ENCODE data around the gene H3-3A.
A peak's percentile ranks its signal among the peaks of the same experiment; 100 is the strongest.

Gene H3-3A

GRCh38 chr1:226072347-226072746 lies 9.8 kb downstream of the H3-3A start:
- TF ChIP-seq CTCF (conservative IDR thresholded peaks at IDR 0.05; ENCODE audit: low read depth, low read length): no peak
- DNase-seq (ENCODE audit: low read depth): no peak
- no peak overlapping the region for H3K4me3 ChIP-seq (ENCODE audit: low read length)

GRCh38 chr1:226073184-226073950 lies 10.9 kb downstream of the H3-3A start:
- TF ChIP-seq CTCF (conservative IDR thresholded peaks at IDR 0.05; ENCODE audit: low read depth, low read length): no peak
- no peak overlapping the region for H3K4me3 ChIP-seq (ENCODE audit: low read length)
- DNase-seq (ENCODE audit: low read depth): no peak

GRCh38 chr1:226074046-226074445 lies 11.5 kb downstream of the H3-3A start:
- H3K4me3 ChIP-seq (ENCODE audit: low read length): no peak overlapping the region
- TF ChIP-seq CTCF (conservative IDR thresholded peaks at IDR 0.05; ENCODE audit: low read depth, low read length): no peak
- no peak for DNase-seq (ENCODE audit: low read depth)

- TF ChIP-seq CTCF (conservative IDR thresholded peaks at IDR 0.05; ENCODE audit: low read depth, low read length): no peak
- no peak overlapping the region for H3K4me3 ChIP-seq (ENCODE audit: low read length)
- no peak for DNase-seq (ENCODE audit: low read depth)
Observed at GRCh38 chr1:226076378-226076777, 13.9 kb downstream of the H3-3A start.

- no peak for DNase-seq (ENCODE audit: low read depth)
- no peak for TF ChIP-seq CTCF (conservative IDR thresholded peaks at IDR 0.05; ENCODE audit: low read depth, low read length)
Observed at GRCh38 chr1:226078374-226078773, 15.9 kb downstream of the H3-3A start.

GRCh38 chr1:226082587-226082917 lies 20.0 kb downstream of the H3-3A start:
- no peak for TF ChIP-seq CTCF (conservative IDR thresholded peaks at IDR 0.05; ENCODE audit: low read depth, low read length)
- DNase-seq (ENCODE audit: low read depth): no peak
- H3K4me3 ChIP-seq (ENCODE audit: low read length): peak overlapping the region; percentile 71

More at GRCh38 chr1:226078374-226078773, 15.9 kb downstream of the H3-3A start:
- H3K4me3 ChIP-seq (ENCODE audit: low read length): no peak overlapping the region

- no peak for DNase-seq (ENCODE audit: low read depth)
- TF ChIP-seq CTCF (conservative IDR thresholded peaks at IDR 0.05; ENCODE audit: low read depth, low read length): no peak
- H3K4me3 ChIP-seq (ENCODE audit: low read length): peak overlapping the region; percentile 71
Observed at GRCh38 chr1:226082959-226083301, 20.4 kb downstream of the H3-3A start.

All from retinal pigment epithelial cell (primary cell).